T-helper 9 cell (primary cell): Measurements from ENCODE around the gene PPY.
"Not testable (repeated sequence)": the region's sequence is repeated elsewhere in the genome, so short reads cannot be mapped to it uniquely, and the experiment has no call there.

Experiments used
- DNase-seq: peaks from one replicate; pipeline ENCODE4 v3.0.0-alpha.2; 2020

Gene PPY

DNA sequence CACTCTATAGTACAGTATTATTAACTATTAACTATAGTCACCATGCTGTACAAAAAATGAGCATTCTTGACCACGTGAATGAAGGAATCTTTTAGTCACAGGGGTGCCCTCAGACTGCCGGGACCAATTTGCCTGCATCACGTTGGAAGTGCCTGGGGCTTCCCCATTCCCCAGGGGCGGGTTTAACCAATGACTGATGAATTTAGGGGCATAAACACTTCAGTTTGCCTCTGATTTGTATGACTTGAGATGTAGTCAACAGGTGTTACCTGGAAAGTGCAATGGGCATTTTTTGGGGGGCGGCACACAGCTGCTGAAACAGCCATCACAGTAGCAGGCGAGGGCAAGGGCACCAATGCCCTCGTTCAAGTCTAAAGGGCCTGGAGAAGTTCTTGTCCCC lies 20.2 kb upstream of the PPY start:
- no peak for DNase-seq

GRCh38 chr17:43961954-43962353 lies 19.7 kb upstream of the PPY start:
- no peak for DNase-seq

DNA sequence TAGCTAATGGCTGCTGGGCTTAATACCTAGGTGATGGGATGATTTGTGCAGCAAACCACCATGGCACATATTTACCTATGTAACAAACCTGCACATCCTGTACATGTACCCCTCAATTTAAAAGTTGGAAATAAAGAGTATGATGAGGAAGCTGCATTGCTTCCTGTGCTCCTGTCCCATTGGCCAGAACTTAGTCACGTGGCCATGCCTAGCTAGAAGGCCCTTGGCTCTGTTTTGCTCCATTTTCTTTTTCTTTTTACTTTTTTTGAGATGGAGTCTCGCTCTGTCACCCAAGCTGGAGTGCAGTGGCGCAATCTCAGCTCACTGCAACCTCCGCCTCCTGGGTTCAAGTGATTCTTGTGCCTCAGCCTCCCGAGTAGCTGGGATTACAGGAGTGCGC lies 19.0 kb upstream of the PPY start:
- DNase-seq, result not testable (repeated sequence)

- DNase-seq, result no peak
These were observed 16.6 kb upstream of the PPY start for GRCh38 chr17:43958748-43959352.

DNA sequence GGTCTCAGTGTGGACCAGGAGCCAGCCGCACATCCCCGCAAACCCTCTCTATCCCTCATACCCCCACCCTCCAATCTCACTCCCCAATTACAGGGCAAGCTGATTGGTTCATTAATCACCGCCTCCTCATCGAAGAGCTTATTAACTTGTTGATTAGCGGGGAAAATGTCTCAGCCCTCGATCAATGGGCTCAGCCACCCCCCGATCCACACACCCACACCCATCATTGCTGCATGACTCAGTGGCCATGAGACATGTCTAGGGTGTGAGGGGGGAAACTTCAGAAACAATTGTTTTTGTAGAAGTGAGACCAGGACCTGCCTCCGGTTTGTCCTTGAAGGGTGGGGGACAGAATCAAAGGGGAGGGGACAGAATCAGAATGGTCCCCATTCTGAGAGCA lies 13.9 kb upstream of the PPY start:
- DNase-seq, result no peak

GRCh38 chr17:43953746-43954145 lies 11.5 kb upstream of the PPY start, which contains the start of gene PYY:
Gene PYY, minus strand, starts transcription at chr17:43953940. Its CDS starts 457 bp downstream, at chr17:43953483.
- DNase-seq, result no peak

GRCh38 chr17:43952724-43953666 lies 10.7 kb upstream of the PPY start:
- DNase-seq, result no peak

GRCh38 chr17:43952351-43952723 lies 10.1 kb upstream of the PPY start:
- no peak for DNase-seq

GRCh38 chr17:43951750-43952149 lies 9.5 kb upstream of the PPY start:
- no peak for DNase-seq

- no peak for DNase-seq
These were observed 8.3 kb upstream of the PPY start for GRCh38 chr17:43950554-43950953.

DNA sequence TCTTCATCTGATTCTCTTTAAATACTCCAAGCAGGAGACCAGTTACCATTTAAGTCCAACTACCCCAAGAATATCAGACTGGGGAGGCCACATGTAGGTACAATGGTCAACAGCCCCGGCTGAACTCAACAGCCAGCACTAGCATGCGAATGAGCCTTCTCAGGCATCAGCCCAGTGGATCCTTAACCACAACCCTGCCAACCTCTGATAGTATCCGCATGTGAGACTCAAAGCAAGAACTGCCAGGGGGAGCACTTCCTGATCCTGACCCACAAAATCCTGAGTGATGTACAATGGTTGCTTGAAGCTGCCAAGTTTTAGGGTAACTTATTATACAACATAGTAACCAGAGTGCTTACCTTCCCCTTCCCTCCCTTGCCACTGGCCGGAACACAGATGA lies 7.5 kb upstream of the PPY start:
- no peak for DNase-seq

GRCh38 chr17:43946781-43947180 lies 4.5 kb upstream of the PPY start:
- no peak for DNase-seq

DNA sequence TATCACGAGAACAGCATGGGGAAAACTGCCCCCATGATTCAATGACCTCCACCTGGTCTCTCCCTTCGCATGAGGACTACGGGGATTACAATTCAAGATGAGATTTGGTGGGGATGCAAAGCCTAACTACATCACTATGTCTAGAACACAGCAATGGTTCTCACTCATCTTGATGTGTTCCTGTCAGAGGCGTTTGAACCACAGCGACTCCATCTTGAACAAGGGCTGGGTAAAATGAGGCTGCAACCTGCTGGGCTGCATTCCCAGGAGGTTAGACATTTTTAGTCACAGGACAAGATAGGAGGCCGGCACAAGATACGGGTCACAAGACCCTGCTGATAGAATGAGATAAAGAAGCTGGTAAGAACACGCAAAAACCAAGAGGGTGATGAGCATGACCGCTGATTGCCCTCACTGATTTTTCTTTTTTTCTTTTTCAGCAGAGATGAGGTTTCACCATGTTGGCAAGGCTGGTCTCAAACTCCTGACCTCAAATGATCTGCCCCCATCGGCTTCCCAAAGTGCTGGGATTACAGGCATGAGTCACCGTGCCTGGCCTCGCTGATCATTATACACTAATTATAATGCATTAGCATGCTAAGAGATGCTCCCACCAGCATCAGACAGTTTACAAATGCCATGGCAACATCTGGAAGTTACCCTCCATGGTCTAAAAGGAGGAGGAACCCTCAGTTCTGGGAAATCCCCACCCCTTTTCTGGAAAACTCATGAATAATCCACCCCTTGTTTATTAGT lies 3.0 kb upstream of the PPY start:
- DNase-seq, result no peak

- no peak for DNase-seq
These were observed 1.6 kb downstream of the PPY start for GRCh38 chr17:43940630-43941029.

- DNase-seq, result no peak
These were observed 2.4 kb downstream of the PPY start for GRCh38 chr17:43939886-43940285.

DNA sequence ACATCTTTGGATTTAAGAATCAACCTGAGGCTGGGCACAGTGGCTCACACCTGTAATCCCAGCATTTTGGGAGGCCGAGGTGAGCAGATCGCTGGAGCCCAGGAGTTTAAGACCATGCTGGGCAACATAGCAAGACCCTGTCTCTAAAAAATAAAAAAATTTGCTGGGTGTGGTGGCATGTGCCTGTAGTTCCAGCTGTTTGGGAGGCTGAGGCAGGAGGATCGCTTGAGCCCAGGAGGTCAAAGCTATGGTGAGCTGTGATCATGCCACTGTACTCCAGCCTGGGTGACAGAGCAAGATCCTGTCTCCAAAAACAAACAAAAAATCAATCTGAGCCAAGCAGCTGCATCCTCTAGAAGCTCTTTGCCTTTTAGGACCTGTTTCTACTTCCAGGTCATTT lies 2.8 kb downstream of the PPY start:
- DNase-seq, result not testable (repeated sequence)

DNA sequence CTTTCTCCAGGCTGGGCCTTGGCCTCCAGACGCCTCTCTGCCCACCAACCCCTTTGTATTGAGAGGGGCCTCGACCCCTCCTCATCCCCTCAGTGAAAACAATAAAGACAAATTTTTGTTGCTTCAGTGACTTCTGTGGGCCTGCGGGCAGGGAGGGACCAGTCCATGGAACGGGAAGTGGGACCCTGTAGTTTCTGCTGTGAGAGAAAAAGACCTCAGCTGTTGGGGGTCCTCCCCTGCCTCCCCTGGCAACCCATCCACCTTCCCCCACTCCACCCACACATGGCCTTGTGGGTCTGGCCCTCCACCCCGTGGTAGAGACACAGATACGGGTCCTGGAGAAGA lies 3.5 kb downstream of the PPY start:
- DNase-seq, result no peak

DNA sequence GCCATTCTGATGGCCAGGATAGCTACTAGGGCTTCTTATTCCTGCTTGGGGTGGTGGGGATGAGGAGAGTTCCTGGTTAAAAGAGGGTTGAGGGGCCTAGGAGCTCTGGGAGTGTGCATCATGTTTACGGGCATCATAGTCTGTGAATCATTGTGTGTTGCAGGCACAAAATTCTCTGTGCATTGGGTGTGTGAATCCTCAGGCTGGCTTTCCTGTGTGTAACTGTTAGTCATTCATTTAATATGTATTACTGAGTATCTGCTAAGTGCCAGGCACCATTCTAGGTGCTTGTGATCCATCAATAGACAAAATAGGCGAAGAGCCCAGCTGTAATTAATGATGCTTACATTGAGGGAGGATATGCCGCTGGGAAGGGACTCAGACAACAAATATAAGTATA lies 5.8 kb downstream of the PPY start:
- DNase-seq, result no peak

DNA sequence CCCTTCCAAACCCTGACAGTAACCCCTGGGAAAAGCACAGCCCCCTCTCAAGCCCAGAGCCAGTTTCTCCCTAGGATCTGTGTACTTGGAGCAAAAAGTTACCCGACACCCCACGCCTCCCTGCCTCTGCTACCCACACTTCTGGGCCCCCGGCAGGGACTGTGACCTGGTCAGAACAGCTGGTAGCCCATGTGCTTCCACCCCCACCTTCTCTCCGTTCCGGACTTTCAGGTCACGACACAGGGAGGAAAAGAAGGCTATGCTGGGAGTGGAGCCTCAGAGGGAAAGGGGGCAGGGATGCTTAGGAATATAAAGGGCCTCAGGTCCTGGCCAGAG lies 6.4 kb downstream of the PPY start:
- DNase-seq, result no peak

GRCh38 chr17:43935204-43935925 lies 6.9 kb downstream of the PPY start:
- no peak for DNase-seq

GRCh38 chr17:43932923-43933322 lies 9.4 kb downstream of the PPY start:
- DNase-seq, result no peak

GRCh38 chr17:43932357-43932756 lies 9.9 kb downstream of the PPY start:
- no peak for DNase-seq

DNA sequence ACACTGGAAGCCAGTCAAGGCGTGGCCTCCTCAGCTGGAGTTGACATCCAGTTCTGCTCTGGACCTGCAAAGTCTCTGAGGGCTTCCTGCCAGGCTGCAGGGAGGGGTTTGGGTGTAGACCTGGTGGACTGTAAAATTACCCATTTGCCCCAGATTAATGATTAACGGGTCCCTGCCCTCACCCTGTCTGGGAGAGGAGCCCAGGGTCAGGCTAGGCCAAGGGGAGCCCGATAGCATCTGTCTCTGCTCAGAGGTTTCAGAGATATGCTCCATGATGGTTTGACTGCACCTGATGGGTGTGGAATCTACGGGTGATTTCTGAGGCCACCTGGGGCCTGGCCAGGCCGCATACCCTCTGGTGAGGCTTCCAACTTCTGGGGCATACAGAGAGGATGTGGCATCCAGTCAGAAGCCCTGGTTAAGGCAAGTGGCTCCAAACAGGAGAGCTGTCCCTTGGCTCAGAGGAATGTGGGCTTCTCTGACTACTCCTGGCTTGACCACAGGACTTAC lies 11.2 kb downstream of the PPY start:
- DNase-seq, result no peak
